NCI-H1048 (cell line): ENCODE results near the gene C1QC.
"Not testable (repeated sequence)": the region's sequence is repeated elsewhere in the genome, so short reads cannot be mapped to it uniquely, and the experiment has no call there.

Experiments used
- DNase-seq: peaks from one replicate; lab custom pipeline; 2025; lab: John Stamatoyannopoulos, UW

Gene C1QC

GRCh38 chr1:22651941-22652856, 8.8 kb downstream of the C1QC start:
- no peak for DNase-seq

DNA sequence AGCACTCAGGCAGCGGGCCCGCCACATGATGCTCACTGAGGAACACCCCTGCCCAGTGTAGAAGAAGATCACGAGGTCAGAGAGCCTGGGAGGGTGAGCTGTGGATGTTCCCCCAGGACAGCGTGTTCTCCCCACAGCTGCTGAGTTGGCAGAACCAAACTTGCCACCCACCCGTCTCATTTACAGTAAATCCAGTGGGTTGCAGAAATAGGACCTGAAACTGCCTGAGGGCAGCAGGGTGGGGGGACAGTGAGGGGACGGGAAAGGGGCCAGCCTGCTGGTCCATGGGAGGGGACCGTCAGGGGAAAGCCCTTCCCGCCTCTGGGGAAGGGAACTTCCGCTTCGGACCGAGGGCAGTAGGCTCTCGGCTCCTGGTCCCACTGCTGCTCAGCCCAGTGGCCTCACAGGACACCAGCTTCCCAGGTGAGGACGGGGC, 9.5 kb downstream of the C1QC start, which contains the start of gene C1QB:
Gene C1QB (plus strand): TSS at position 356 of the 436 bp plus-strand sequence. CDS start 6,227 bp downstream, outside the sequence.
- DNase-seq, result no peak

- no peak for DNase-seq
These were observed 11.3 kb downstream of the C1QC start for GRCh38 chr1:22654692-22655091.

DNA sequence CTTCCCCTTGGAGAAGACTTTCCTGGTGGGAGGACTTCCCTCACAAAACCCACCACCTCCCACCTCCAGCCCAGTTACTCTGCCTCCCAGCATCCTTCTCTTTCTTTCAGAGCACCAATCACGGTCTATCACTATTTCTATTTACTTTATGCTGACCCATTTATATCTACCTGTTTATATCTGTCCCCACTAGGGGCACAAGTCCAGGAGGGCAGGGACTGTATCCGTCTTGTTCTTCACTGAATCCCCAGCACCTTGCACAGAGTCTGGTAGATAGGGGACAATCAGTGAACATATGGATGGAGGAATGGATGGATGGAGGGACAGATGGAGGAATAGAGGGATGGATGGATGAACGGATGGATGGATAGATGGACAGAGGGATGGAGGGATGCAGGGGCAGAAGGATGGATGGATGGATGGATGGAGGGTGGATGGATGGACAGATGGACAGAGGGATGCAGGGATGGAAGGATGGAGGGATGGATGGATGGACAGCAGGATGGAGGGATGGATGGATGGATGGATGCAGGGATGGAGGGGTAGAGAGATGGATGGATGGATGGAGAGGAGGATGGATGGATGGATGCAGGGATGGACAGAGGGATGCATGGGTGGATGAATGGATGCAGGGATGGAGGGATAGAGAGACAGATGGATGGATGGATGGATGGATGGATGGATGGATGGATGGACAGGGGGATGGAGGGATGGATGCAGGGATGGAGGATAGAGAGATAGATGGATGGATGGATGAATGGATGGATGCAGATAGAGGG, 15.1 kb downstream of the C1QC start:
- DNase-seq, result no peak

DNA sequence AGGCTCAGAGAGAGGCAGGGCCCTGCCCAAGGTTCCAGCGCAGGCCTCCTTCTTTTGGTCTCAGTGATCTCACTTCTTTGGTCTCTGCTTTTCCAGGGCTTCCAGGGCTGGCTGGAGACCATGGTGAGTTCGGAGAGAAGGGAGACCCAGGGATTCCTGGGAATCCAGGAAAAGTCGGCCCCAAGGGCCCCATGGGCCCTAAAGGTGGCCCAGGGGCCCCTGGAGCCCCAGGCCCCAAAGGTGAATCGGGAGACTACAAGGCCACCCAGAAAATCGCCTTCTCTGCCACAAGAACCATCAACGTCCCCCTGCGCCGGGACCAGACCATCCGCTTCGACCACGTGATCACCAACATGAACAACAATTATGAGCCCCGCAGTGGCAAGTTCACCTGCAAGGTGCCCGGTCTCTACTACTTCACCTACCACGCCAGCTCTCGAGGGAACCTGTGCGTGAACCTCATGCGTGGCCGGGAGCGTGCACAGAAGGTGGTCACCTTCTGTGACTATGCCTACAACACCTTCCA, 17.3 kb downstream of the C1QC start:
- DNase-seq, result no peak

DNA sequence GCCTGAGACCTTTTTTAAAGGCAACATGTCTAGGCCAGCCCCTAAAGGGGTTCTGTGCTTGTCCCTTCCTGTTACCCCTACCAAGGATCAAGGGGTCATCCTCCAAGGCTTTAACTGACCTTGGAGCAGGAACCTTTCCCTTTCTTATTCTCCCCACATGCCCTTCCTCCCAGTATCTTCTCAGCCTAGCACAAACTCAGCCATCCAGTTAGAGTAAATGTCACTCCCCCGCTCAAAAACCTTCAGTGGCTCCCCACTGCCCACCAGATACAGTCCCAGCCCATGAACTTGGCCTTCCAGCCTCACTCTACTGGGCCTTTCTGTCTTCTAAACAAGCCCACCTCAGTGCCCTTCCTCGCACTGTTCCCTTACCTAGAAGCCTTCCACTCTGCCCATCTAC, 18.4 kb downstream of the C1QC start:
- DNase-seq, result no peak

GRCh38 chr1:22662318-22662717, 18.9 kb downstream of the C1QC start:
- DNase-seq, result no peak

GRCh38 chr1:22662986-22663408, 19.6 kb downstream of the C1QC start:
- DNase-seq, result no peak

- DNase-seq, result no peak
These were observed 22.3 kb downstream of the C1QC start for GRCh38 chr1:22665752-22666151.

GRCh38 chr1:22666412-22666811, 23.0 kb downstream of the C1QC start:
- DNase-seq, result no peak

GRCh38 chr1:22668840-22669239, 25.4 kb downstream of the C1QC start:
- DNase-seq, result not testable (repeated sequence)

GRCh38 chr1:22670352-22670975, 27.0 kb downstream of the C1QC start:
- DNase-seq, result no peak

GRCh38 chr1:22671999-22672398, 28.6 kb downstream of the C1QC start:
- no peak for DNase-seq

DNA sequence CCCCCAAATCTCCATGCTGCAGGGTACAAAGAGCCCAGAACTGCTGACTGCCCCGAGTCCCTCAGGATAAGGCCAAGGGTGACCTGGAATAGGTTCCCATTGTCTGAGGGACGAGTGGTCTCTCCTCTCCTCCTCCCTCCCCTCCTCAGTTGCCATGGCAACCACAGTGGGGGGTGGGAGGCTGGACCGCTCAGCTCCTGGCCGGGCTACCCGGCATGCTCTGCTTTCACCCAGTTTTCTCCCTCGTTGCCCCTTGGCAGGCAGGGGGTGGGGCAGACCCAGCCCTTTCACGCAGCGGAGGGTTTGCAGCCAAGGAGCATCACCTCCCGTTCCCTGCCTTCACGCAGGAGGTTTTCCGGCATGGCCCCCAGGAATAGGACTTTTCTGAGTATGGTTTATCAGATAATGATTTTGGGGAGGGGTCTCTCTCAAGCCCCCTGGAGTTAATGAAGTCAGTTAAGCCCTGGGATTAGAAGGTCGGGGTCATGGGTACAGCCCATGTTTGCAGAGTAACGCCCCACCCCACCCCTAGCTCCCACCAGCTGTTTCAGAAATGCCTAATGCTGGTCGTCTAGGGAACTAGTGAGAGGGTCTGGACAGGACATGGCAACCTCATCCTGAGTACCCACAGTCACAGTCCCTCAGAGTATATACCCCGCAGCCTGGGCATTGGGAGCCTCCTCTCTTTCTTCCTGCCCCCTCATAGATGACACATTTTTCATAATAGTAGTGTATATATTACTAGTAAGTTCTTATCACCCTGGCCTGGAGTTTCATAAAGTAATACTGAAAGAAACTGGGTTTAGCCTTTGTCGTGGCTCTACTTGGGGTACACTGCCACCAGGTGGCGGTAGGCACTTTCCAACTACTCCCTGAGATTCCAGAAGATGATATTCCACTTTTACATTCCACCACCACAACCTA, 30.3 kb downstream of the C1QC start:
- DNase-seq, result no peak

DNA sequence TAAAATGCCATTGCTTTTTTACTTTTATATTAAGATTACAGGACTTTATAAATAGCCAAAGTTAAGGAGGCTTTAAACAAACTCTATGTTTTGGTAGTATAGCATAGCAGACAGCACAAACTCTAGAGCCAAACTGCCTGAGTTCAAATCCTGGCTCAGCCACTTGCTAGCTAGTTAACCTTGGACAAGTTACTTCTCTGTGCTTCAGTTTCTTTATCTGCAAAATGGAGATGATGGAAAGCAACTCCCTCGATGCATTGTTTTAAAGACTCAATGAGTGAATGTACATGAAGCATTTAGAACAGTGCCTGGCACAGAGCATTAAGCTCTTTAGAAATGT, 30.9 kb downstream of the C1QC start:
- no peak for DNase-seq

- not testable (repeated sequence) for DNase-seq
These were observed 32.7 kb downstream of the C1QC start for GRCh38 chr1:22676151-22676550.

- no peak for DNase-seq
These were observed 33.6 kb downstream of the C1QC start for GRCh38 chr1:22676916-22677583.

DNA sequence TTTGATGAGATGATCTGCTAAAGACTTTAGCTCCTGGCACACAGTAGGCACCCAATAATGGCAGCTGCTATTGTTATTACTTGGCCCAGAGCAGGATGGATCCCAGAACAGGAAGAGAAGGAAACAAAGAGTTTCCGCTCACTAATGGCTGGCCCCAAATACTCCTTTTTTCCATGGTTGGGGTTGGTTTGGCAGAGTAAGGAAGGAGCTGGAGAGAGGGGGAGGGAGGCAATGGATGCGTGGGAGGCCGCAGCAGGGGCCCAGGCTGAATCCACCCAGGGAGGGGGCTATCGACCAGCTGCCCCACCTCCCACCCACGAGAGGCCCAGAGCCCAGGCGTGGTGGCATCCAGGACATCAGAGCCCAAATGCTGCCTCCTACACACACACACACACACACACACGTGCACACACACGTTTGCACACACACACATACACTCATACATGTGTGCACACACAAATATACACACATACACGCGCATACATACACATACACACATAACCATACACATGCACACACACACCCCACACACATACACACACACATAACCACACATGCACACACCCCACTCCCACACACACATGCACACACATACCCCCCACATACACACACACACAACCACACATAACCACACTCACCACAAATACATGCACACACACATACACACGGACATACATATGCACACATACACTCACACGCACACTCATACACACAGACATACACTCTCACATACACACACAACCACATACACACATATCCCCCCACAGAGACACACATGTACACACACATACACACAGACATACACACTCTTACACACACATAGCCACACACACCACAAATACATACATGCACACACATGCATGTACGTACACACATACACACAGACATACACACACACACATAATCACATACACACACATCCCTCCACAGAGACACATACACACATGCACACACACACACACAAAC, 34.8 kb downstream of the C1QC start:
- no peak for DNase-seq

GRCh38 chr1:22680726-22681125, 37.3 kb downstream of the C1QC start:
- DNase-seq, result no peak
